Measurements from ENCODE around the gene PAK5. TPM values are rescaled to one million over a fixed set of nuclear protein-coding genes. Genes with fewer than 3 reads are reported as not detected.

Gene PAK5
- total and polyA plus RNA-seq, 9 of the 15 experiments (the other 6 are each of a cell fraction or from before 2014, with no cell fraction given) = not detected

DNA sequence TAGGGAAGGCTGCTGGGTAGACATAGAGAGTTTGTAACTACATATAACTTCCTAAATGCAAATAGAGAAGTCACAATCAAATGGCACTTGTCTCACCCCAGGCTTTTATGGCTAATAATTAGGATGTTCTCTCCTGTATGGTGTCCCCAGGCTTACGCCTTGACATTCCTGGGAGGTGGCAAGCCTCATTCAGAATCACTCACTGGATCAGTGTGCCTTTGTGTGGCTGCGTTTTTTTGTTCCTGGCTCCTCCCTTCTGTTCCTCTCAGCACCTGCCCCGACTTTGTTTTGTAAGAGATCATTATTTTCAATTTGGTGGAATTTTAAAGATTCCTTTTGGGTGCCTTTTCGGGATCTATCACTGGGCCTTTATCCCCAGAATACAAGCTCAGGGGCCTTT lies 318.8 kb downstream of the PAK5 start:
- ATAC-seq (no peak), FAIRE-seq (no peak), DNase-seq (ENCODE audit: extremely low read depth in 1 of 4, low spot score in 3 of 4) (no peak)
- Histone ChIP-seq H3K27me3 (ENCODE audit: control insufficient read depth in 2 of 2, insufficient read depth in 2 of 2, low read length in 2 of 2) (no peaks in the 10 kb centered on the region; a peak in 1 of 5 replicates), H3K9ac (ENCODE audit: insufficient read depth in 1 of 2, low read depth in 2 of 2, low read length in 2 of 2) (no peak overlapping the region), H3K36me3 (ENCODE audit: control insufficient read depth, insufficient read depth, low read length) (no peaks in the 10 kb centered on the region), H4K20me1 (replicated peaks; ENCODE audit: control insufficient read depth, insufficient read depth, low read length) (no peaks in the 10 kb centered on the region), H3K27ac (ENCODE audit: extremely low read depth, low read depth, low read length) (no peak overlapping the region), H3K9me3 (replicated peaks; ENCODE audit: control insufficient read depth, insufficient read depth, low read depth, low read length) (no peaks in the 10 kb centered on the region), H2AFZ (ENCODE audit: low read depth, low read length) (no peak overlapping the region), H3K4me1 (replicated peaks in 1 of 2; ENCODE audit: control insufficient read depth in 2 of 2, insufficient read depth in 2 of 2, low read length in 2 of 2) (no peaks in the 10 kb centered on the region), H3K4me3 (no peak overlapping the region), H3K4me2 (ENCODE audit: insufficient read depth, low read length) (no peak overlapping the region), H3K9me1 (ENCODE audit: control insufficient read depth, insufficient read depth, low read length) (no peaks in the 10 kb centered on the region), H3K79me2 (ENCODE audit: control insufficient read depth, insufficient read depth, low read length) (no peaks in the 10 kb centered on the region)
- POLR2A ChIA-PET = no interaction called here
- WGBS (ENCODE audit: insufficient coverage, low coverage, missing lambda C conversion rate) = 0% methylated on average over 4 of the region's 4 CpGs
- intact Hi-C loops (cut with micrococcal nuclease) = no loop called here
- in situ Hi-C loops (cut with MboI) = no loop called here
- TF ChIP-seq ZNF57 (CRISPR knock-in tag; IDR thresholded peaks at IDR 0.05) (no peak), SPI1 (IDR thresholded peaks at IDR 0.05; ENCODE audit: borderline replicate concordance, low read depth, low read length) (no peak), ZC3H11A (IDR thresholded peaks at IDR 0.05; ENCODE audit: low read depth, low read length) (no peak)
- TF ChIP-seq, protein P1, sequence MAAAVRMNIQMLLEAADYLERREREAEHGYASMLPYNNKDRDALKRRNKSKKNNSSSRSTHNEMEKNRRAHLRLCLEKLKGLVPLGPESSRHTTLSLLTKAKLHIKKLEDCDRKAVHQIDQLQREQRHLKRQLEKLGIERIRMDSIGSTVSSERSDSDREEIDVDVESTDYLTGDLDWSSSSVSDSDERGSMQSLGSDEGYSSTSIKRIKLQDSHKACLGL (CRISPR knock-in tag; IDR thresholded peaks at IDR 0.05; ENCODE audit: borderline replicate concordance, poor library complexity, severe bottlenecking) = no peak
- TF ChIP-seq, protein P2, sequence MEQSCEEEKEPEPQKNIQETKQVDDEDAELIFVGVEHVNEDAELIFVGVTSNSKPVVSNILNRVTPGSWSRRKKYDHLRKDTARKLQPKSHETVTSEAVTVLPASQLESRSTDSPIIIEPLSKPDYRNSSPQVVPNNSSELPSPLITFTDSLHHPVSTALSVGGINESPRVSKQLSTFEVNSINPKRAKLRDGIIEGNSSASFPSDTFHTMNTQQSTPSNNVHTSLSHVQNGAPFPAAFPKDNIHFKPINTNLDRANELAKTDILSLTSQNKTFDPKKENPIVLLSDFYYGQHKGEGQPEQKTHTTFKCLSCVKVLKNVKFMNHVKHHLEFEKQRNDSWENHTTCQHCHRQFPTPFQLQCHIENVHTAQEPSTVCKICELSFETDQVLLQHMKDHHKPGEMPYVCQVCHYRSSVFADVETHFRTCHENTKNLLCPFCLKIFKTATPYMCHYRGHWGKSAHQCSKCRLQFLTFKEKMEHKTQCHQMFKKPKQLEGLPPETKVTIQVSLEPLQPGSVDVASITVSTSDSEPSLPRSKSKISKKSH (CRISPR knock-in tag; IDR thresholded peaks at IDR 0.05) = no peak
- CTCF ChIA-PET (ENCODE audit: low intra/inter-chr PET ratio) = no interaction called here
- BruUV-seq (replicated peaks) = no TSS peak
